Stimulated activated CD4-positive, alpha-beta T cell treated with anti-CD3 and anti-CD28 coated beads, Interleukin-12 subunit alpha, Interleukin-12 subunit beta, amount 100 ng/mL, for 48 hours (primary cell): Measurements from ENCODE around the gene MORN5.

Experiments used
- DNase-seq, 3 donors: peaks; one replicate each; pipeline ENCODE4 v3.0.0-alpha.2; 2020; ENCODE audit warnings: low read depth in 2 of 3, low spot score in 1 of 3

Gene MORN5

DNA sequence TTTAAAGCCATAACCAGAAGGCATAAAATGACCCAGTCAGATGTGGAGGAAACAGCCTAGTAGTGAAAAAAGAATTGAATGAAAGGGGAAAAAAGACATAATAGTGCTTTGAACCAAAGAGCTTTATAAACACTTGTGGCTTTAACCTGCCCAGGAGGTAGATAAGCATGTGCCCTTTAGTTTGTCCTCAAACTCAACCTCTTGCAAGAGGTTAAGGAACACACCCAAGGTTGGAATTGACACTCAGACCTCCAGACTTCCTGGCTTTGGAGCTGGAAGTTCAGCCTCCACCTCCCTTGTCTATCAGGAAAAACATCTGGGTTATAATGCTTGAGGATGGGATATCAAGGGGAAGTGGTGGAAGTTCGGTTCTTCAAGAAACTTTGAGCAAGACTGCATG lies 16.4 kb upstream of the MORN5 start:
- no peak for DNase-seq

DNA sequence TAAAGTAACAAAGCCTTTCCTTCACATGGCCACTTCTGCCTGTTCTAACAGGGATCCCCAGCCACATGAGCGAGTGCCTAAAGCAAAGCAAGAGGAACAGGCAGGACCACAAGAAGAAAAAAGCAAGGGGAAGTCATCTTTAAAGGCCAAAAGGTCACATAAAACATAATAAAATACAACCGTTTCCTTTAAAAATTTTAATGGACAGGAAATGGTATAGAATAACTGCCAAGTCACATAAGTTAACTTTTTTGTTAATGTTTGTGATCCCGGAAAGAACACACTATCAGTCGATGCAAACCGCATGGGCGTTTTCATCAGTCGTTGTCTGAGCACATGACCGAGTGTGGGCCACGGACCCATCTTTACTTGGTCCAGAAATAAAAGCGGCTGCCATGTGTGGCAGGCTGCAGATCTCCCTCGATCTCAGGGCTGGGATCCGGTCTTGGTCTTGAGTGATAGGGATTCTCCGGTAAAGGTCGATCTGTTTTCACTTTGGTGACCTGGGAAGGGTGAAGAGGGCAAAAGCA lies 15.8 kb upstream of the MORN5 start:
- DNase-seq, result no peak

DNA sequence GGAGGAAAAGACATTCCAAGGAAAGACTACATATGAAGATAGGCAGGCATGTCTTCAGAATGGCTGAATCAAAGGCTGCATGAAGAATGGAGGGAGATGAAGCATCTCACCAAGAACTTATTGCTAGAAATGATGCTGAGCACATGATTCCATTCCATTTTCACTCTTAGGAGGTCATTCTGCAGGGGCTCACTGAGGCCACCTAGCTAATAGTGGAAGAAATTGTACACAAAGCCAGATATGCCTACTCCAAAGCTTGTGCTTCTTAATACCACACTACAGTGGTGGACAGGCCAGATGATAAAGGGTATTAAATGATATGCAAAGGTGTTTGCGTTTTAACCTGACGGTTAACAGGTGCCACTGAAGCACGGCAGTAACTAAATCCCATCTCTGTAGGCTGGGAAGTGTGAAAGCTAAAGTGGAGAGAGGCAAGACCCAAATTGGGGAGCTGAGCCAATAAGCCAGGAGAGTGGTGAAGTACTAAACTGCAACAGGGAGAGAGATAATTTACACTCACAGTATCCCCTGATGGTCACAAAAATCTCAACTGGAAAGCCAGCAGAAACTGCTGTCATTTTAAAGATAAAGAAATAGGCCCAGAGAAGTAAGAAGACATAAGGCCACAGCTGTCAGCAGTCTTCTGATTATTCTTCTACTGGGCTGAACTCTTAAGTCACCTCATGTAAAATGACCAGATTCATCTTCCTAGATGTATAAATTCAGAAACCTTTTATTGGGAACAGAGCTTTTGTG lies 14.7 kb upstream of the MORN5 start:
- DNase-seq, result no peak

DNA sequence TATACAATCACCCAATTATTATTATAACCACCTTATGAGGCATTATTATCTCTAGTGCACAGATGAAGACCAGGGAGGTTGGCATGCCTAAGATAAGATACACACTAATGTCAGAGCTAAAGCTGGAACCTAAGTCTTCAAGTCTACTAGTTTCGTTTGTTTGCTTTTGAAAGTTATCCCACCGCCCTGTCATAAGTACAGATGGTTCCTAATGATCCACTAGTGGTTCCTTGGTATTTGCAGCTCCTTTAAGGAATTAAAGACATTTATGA lies 14.2 kb upstream of the MORN5 start:
- no peak for DNase-seq

DNA sequence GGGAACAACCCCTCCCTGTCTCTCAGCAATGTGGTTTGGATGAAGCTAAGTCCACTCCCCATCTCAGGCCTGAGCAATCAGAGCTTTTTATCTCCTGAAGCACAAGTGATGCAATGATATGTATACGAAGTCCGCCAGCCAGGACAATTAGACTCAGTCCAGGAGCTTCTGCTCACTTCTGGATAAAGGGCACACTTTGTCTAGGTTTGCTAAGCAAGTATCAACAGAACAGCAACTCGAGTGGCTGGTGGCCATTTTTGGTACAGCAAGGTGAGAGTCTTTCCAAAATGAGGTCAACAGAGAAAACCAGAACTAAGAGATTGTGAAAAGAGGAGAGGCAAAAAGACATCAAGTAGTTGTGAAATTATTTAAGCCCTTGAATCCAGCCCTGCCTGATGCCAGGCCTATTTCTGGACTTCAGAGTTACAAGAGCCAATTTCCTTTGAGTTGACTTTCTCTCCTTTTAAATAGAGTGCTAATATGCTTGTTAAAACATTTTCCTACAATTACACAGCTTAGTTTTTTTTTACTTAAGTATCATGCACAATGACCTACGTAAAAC lies 8.4 kb upstream of the MORN5 start:
- DNase-seq, result no peak

DNA sequence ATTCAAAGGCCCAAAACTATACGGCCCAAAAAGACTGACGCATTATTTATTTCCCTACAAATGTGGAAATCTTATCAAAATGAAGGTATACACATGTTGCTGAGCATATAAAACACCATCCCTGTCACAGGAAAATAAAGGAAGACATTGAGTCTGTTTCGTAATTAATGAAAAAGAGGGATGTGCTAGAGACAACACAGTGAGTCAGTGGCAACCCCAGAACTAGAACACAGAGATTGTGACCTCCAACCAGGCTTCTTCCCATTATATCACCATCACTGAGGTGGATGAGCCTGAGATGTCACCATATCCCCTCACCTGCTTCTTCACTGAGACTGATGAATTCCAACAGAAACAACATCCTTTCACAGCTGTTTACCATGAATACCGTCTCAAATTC lies 3.9 kb upstream of the MORN5 start:
- no peak for DNase-seq

DNA sequence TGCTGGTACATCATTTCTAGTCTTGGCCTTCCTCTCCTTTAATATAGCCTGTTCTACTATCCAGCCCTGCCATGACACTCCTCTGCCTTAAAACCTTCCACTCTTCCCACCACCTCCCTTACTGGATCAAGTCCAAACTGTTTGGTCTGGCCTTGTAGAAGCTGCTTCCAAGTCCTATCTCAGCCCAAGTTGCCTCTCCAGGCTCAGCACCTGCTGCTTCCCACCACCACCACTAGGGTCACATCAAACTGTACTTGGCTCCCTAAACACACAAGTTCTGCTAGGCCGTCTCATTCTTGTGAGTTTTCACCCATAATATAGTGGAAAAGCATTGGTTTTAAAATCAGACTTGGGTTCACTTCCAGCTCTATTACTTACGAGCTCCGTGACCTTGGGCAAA lies 1.5 kb upstream of the MORN5 start:
- peak in 2 of 3 donors; percentile 21 to 23 for DNase-seq

DNA sequence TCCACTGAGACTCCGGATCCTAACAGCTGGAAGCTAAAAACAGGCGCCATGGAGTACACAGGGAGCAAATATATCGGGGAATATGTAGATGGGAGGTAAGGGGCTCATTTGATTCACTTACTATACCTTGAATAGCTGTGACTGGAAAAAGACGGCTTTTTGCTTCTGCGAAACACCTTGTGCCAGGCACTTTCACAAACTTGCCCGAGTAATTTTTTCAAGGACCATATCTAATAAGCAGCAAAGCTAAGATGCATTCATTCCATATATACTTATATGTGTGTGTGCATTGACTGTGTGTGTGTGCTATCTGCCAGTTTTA lies 178 bp downstream of the MORN5 start:
- no peak for DNase-seq

DNA sequence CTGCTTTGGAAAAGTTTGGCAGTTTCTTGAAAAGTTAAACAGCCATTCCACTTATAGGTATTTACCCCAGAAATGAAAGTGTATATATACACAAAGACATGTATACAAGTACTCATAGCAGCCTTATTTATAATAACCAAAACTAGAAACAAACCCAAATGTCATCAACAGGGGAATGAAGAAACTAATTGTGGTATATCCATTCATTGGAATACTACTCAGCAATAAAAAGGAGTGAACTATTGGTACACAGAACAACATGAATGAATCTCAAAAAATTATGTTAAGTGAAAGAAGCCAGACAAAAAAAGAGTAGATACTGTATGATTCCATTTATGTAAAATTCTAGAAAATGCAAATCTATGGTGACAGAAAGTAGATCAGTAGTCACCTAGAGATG lies 2.7 kb downstream of the MORN5 start:
- no peak for DNase-seq

DNA sequence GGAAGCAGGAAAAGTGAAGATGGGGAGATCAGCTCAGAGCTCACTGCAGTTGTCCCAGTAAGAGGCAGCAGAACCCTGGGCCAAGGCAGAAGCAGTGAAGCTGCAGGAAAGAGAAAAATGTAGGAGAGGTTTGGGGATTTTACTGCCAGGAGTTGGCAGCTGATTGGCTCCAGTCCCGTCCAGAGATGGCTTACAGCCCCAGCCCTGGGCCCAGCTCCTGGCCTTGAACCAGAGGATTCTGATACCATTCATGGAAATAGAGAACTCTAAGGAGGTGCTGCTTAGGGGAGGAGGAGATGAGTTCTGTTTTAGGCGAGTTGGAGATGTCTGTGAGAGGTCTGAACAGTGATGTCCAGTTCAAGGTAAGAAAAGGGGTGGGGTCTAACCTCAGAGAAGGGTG lies 4.6 kb downstream of the MORN5 start:
- no peak for DNase-seq

DNA sequence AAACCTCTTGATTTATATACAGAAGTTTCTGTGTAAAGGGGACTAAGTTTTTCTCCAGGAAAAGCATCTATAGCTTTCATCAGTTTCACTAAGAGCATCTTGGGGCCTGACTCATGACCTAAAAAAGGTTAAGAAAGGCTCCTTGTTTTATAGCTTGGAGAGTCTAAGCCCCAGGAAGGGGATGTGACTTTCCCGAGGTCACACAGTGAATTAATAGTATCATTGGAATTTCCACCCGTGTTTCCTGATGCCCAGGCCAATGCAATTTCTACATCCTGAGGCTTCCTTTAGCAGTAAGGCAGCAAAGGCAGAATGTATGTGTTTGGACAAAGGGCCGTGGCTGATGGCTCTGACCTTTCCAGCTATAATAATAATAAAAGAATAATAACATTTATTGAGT lies 8.6 kb downstream of the MORN5 start:
- DNase-seq, result no peak

DNA sequence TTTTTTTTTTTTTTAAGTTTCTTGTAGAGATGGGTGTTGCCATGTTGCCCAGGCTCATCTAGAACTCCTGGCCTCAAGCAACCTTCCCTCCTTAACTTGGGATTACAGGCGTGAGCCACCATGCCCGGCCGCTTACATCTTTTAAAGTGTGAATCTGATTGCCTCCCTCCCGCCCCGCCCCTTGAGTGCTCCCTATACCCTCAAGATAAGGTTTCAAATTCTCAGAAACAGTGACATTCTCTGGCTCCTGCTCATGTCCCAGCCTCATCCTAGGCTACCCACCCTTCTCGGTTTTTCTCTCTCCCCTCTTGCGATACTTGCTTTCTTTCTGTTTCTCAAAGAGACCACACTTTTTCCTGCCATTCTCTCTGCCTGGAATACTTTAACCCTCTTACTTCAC lies 12.4 kb downstream of the MORN5 start:
- no peak for DNase-seq

DNA sequence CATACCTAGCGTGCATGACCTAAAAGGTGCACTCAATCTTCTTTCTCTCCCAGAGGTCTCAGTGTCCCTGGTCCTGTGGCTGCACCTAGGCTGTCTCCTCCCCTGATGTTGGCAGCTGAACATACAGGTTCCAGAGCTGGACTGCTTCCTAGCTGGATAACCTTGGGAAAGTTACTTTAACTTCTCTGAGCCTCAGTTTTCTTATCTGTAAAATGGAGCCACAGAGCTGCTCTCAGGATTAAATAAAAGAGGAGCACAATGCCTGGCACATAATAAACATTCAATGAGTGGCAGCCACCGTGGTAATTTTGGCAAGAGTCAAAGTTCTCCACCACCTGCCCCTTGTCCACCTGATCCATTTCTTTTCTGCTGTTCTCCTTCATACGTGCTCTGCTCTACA lies 14.0 kb downstream of the MORN5 start:
- no peak for DNase-seq

DNA sequence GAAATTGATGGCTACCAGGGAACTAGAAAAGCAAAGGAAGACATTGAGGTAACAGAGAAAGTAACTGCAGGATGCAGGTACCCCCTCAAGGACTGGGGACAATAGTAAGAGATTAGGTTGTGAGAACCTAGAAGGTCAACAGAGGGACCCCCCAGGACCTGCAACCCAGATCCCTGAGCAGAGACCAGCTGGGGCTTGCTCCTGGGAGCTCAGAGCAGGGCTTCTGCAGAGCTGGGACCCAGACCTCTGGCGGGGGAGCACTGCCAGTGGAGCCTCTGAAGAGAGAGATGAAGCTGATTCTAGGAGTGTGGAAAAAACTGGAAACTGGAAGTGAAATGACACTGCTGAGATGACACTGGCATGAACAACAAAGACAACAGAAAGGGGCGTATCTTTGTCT lies 17.2 kb downstream of the MORN5 start:
- DNase-seq, result no peak

DNA sequence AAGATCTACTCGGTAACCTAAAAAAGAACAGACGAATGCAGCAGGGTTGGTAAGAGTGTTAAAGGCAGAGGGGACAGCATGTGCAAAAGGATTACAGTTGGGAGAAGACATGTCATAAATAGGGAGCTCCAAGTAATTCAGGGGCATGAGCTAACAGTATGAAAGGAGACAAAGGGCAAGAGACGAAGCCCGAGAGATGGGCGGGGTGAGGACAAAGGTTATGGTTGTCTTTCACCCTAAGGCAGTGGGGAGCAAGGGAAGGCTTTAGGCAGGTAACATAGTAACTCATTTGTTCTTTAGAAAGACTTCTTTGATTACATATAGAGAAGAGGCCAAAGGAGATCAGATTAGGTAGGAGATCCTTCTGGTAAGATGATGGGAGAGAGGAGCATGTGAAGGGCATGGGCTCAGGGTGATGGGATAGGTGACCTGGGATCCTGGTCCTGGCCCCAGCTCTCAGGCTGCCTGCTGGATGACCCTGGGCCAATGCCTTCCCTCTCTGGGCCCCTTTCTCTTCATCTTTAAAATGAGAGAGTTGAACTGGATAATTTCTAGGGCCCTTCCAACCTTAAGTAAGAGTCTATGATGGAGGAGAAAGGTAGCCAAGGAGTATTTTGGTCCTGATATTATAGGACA lies 19.5 kb downstream of the MORN5 start:
- no peak for DNase-seq

DNA sequence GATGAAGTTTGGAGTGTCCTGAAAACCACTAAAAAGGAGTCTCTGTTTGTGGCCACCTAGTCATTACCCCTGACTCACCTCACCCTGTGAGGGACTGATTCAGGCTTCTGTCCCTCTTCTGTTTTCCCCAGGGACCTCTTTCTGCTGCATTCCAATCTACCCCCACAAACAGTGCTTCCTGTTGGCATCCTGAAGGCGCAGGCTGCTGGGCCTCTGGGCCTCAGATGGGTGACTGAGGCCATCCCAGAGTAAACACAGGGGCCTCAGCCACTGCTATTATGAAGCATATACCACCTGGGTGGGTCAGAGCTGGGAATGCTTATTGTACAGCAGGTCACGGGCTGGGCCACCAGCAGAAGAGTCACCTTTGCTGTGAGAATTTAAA lies 20.0 kb downstream of the MORN5 start:
- no peak for DNase-seq

DNA sequence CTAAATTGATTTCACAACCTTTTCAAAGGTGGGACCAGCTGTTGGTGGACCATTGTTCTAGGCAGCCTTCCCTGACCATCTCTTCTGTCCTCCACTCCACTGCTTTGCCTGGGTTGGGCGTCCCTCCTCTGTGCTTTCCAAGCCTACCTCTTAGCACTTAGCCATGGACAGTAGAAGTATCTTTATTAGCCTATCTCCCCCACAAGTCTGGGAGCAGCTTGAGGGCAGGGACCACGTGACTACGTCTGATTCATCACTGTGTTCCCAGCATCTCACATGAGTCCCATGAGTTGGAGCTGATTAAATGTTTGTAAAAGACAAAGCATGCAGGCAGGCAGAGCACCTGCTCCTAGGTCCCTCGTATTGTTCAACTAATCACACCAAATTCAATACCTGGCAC lies 20.9 kb downstream of the MORN5 start:
- DNase-seq, result no peak

DNA sequence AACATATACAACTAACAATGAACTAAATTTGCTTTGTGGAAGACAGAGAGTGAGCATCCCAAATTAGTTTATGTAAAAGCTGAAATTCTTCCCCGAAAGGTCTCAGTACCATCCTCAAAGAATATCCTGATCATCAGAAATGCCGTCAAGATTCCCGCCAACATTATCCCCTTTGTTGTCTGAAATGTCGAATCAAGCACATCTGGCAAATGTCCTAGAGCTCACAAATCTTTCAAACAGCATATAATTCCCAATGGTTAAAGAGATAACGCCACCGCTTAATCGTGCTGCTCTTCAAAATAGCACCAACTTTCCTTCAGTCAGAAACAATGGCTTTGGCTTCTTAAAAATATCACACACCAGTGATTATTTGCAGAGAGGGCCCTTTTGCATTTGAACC lies 23.8 kb downstream of the MORN5 start:
- no peak for DNase-seq

DNA sequence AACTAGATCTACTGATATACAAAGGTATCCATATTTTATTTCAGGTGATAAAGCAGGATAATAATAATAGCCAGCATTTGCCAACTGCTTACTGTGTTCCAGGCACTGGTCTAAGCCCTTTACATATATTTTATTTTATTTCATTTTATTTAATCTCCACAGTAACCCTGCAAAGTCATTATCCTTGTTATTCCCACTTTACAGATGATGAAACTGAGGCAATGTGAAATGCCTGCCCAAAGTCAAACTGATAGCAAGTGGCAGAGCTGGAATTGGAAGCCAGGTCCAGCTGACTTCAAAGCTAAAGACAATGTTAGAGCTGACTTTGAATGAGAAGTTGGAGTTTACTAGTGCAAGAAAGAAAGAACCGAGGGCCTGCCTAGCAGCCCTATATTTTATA lies 24.8 kb downstream of the MORN5 start:
- no peak for DNase-seq

DNA sequence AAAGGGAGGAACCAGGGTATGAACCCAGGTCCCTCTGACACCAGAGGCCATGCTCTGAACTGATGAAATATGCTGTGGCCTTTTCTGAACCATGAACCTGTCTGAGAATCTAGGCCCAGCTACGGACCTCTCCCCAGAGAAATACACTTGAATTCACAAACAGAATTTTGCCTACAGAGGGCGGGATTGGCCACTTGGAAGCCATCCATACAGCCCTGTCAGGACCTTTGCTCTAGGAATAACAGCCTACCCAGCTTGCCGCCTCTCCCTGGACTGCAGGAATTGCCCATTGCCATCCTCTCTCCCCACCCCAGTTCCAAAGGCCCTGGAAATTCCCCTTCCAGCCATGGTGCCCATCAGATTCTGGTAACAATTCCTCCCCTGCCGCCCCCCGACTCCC lies 26.6 kb downstream of the MORN5 start:
- DNase-seq, result no peak

DNA sequence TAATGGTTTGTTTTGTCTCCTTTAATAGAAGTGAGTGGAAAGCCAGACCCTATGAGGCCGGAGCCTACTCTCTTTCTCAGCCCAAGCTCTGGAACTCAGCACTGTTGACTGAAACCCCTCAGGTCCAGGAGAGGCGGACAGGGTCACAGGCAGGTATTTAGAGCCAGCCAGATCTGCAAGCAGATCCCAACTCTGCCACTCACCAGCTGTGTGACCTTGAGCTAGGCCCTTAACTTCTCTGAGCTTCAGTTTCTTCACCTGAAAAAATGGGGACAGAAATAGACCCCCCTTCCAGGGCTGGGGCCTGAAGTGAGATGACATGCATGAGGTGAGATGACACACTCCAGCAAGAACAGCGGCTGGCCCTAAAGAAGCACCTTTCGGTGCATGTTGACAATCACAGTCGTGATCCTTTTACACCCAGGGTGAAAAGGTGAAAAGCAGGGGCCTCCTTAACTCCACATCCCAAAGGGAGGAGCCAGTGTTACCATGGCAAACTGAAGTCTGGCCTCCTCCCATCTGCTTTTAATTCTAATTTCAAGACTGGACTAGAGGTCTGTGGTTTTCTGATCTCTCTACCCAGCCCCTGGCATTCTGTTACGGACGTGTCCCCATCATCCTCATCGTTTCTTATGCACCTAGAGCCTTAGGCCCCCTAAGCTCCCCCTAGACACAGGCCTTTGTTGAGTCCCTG lies 27.2 kb downstream of the MORN5 start:
- DNase-seq, result no peak

DNA sequence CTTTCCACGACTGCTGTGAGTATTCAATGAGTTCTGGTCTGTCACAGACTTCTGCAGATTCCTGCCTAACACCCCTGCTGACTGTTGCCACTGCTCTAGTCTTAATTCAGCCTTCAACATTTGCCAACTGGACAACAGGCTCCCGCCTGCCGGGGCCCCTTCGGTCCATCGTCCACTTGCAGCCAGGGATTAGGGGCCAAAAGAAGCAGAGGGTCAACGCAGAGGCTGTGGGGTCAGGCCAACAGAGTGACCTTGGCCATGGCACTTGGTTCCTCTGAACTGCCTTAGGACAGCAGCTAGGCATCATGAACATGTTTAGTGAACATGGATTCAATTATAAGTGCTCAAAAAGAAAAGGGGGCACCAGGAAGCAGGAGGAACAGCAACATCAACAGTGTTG lies 28.7 kb downstream of the MORN5 start:
- DNase-seq, result no peak
